Cardiac fibroblast (primary cell): ENCODE data around the gene INPP4A.
"Not testable (repeated sequence)": the region's sequence is repeated elsewhere in the genome, so short reads cannot be mapped to it uniquely, and the experiment has no call there.

Source experiments
- DNase-seq, 2 donors: peaks; one replicate each; pipeline versions ENCODE4 v3.0.0 to v3.0.0-alpha.2; 2010; ENCODE audit warnings: low read depth in 2 of 2
- H3K4me3 ChIP-seq, 2 donors: replicated peaks in 1 of 2; 1 replicate in 1 of 2; 2 replicates in 1 of 2; pipeline ENCODE4 v1.5.1; 2011; ENCODE audit warnings: low read depth in 2 of 2, low read length in 2 of 2, mild to moderate bottlenecking in 2 of 2, moderate library complexity in 1 of 2
- TF ChIP-seq, protein P1 (sequence below): IDR thresholded peaks from one replicate; pipeline ENCODE4 v1.5.1; 2011; ENCODE audit warnings: low read depth, mild to moderate bottlenecking, low read length, inconsistent platforms

INPP4A gene

DNA sequence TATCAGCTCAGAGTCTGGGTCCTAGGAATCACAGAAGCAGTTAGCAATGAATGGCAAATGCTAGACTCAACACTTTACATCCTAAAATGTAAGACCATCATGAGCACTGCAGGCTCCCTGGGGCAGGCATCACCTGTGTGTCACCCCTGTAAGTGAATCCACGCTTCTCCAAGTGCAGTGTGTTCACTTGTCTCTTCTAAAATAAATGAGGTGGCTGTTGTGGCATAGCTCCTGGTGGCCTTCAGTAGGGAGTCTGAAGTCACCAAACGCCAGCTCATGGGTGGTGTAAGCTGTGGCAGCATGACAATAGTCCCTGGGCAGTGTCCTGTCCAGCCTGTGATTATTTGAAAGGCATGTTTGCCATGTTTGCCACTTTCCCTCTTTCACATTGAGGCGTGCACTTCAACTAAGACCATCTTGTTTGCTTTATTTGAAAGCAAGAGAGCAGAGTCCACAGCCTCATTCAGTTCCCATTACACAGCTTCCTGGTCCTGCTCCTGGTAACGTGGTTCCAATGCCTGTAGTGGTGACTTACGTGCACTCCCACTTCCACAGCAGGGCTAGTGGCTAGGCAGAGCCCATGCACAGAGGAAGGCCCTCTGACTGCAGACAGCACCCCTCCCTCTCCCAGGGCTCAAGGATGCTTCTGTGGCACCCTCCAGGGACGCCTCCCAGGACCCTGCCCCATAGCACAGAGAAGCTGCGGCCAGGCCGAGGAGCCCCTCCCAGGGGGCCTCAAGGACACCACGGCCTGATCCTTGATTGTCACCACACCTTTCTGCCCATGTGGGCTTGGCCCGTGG lies 139.4 kb downstream of the INPP4A start:
- TF ChIP-seq, protein P1, sequence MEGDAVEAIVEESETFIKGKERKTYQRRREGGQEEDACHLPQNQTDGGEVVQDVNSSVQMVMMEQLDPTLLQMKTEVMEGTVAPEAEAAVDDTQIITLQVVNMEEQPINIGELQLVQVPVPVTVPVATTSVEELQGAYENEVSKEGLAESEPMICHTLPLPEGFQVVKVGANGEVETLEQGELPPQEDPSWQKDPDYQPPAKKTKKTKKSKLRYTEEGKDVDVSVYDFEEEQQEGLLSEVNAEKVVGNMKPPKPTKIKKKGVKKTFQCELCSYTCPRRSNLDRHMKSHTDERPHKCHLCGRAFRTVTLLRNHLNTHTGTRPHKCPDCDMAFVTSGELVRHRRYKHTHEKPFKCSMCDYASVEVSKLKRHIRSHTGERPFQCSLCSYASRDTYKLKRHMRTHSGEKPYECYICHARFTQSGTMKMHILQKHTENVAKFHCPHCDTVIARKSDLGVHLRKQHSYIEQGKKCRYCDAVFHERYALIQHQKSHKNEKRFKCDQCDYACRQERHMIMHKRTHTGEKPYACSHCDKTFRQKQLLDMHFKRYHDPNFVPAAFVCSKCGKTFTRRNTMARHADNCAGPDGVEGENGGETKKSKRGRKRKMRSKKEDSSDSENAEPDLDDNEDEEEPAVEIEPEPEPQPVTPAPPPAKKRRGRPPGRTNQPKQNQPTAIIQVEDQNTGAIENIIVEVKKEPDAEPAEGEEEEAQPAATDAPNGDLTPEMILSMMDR: no peak
- no peak for DNase-seq
- no peak overlapping the region for H3K4me3 ChIP-seq

DNA sequence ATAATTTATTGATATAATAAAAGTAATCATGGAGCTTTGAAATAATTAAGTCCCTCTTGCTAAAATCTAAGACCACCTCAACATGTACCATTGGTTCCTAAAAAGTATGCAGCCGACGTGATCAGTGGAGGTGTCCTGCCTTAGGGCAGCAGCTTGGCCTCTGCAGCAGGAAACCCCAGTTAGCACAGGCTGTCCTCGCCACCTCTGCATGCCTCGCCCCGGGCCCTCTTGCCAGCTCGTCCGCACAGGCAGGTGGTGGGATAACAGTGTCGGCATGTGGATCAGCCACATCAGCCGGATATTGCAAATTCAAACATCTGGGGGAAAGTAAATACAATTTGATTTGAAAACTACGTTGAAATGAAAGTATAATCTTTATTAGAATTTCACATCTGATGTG lies 140.7 kb downstream of the INPP4A start:
- H3K4me3 ChIP-seq: no peak overlapping the region
- TF ChIP-seq, protein P1: no peak
- no peak for DNase-seq

DNA sequence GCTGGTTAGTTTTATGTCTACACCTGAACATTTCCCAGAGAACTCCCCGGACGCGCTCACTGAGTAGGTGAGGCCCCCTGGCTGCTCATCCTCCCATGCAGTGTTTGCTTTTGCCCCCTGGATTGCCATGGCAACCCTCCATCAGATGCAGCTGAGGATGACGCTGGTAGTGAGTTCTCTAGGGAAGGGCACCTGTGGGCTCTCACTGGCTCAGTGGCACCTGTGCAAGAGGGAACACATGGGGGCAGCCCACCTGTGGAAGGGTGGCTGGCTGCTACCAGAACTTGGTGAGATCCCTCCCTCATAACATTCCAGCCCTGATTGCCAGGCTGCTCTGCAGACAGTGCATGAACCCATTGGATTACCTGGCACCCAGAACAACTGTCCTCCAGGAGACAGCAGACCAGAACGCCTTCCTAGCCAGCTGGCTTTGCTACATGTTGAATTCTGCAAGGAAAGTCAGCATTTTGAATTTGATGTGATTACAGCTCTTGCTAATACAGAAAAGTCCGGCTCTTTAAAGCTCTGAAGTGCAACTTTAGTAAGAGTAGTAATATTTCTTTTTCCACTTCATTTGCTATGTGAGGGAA lies 142.0 kb downstream of the INPP4A start:
- TF ChIP-seq, protein P1: no peak
- no peak overlapping the region for H3K4me3 ChIP-seq
- DNase-seq: no peak

DNA sequence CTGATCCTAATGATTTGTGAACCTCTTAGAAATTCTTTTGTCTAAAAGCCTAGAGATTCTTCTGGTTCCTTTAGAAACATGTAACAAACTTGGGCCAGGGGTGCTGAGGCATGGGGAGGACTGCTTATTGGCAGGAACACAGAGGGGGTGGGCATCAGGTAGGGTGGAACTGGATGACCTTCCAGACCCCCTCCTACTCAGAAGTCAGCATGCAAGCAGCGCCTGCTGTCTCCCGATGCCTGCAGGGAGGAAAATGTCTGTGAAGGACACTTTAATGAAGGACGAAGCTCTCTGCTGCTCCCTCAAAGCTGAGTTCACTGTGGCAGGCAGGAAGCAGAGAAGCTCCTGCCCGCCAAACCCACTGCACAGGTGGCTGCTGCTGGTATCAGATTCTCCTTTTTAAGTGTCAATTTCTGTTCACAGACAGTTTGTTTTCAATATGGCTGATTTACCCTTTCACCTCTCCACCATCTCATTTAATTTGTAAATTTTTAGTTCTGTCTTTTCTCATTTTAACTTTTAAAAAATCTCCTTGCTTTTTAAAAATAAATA lies 144.3 kb downstream of the INPP4A start:
- no peak overlapping the region for H3K4me3 ChIP-seq
- TF ChIP-seq, protein P1: no peak
- DNase-seq: no peak

DNA sequence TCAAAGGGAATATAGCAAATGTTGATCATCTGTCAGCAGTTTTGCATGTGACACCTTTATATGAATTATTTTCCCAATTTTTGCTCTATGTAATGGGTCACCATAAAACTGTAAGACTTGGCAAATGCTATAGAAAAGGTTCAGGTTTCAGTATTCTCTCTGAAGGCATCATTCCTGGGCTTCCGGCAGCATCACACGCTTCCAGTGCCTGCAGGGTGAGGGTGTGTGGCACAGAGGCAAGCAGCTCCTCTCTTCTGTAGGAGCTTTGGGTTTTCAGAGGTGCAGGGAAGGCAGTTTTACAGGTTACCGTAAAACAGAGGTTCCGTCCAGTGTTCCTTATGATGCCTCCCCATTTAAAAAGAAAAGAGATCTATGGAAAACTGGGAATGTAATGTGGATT lies 144.8 kb downstream of the INPP4A start:
- TF ChIP-seq, protein P1: no peak
- no peak overlapping the region for H3K4me3 ChIP-seq
- DNase-seq: no peak

DNA sequence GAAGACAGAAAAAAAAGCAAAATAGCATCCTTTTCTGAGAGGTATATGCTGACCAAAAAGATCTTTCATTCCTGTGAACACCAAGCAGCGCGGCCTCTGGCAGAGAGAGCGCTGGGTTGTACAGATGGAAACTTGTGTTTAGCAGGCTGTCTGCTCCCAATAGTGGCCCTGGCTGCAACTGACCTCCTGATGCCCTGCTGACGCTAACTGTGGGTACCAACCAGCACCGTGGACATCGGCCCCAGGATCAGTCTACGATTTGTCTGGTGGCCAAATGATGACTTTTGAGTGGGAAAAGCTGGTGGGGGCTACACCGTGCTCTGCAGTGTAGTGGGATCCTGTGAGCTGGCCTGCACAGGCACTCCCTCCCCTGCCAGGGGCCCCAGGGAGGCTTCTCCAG lies 147.9 kb downstream of the INPP4A start:
- TF ChIP-seq, protein P1: no peak
- H3K4me3 ChIP-seq: no peak overlapping the region
- no peak for DNase-seq

DNA sequence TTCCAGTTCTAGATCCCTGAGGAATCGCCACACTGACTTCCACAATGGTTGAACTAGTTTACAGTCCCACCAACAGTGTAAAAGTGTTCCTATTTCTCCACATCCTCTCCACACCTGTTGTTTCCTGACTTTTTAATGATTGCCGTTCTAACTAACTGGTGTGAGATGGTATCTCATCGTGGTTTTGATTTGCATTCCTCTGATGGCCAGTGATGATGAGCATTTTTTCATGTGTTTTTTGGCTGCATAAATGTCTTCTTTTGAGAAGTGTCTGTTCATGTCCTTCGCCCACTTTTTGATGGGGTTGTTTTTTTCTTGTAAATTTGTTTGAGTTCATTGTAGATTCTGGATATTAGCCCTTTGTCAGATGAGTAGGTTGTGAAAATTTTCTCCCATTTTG lies 150.0 kb downstream of the INPP4A start:
- not testable (repeated sequence) for DNase-seq, H3K4me3 ChIP-seq
